IMR-90 (cell line): ENCODE results near the gene ADGRB3. TPM values are rescaled to one million over a fixed set of nuclear protein-coding genes. Genes with fewer than 3 reads are reported as not detected.

ENCODE experiments used
- ATAC-seq: fragments of 200-7000 bp; cut with Tn5 transposase; 2 replicates; pipeline ENCODE4 v1.9.1; 2020; ENCODE audit warnings: low read depth, mild to moderate bottlenecking, moderate library complexity
- BruUV-seq: library from RNA; stranded (reverse); fragments of 400-500 nt; replicated peaks from 2 replicates; lab custom pipeline; 2021; lab: Mats Ljungman, UMichigan
- CTCF ChIA-PET: fragments of 300-600 bp; formaldehyde crosslinking; extraction: SDS; loops from one replicate; lab custom pipeline; 2021; ENCODE audit warnings: antibody characterized with exemption; lab: Yijun Ruan, JAX
- POLR2A ChIA-PET: fragments of 300-600 bp; sonication (Branson Sonifier 250); formaldehyde crosslinking; loops from one replicate; lab custom pipeline; 2022; ENCODE audit warnings: antibody characterized with exemption; ENCODE audit not compliant: unreplicated experiment; lab: Charles Lee
- DNase-seq: peaks from one replicate; pipeline ENCODE4 v3.0.0; 2013
- H2AFZ ChIP-seq: replicated peaks from 2 replicates; pipeline ENCODE3; 2013; ENCODE audit warnings: low read length, mild to moderate bottlenecking; ENCODE audit not compliant: poor library complexity
- H2AK5ac ChIP-seq: 2 replicates; pipeline ENCODE4 v1.6.1; 2013; ENCODE audit warnings: low read depth, low read length, inconsistent platforms
- H2AK9ac ChIP-seq: replicated peaks from 2 replicates; pipeline ENCODE3; 2013; ENCODE audit warnings: mild to moderate bottlenecking, low read depth, low read length, moderate library complexity; ENCODE audit not compliant: poor library complexity
- H2BK120ac ChIP-seq: 2 replicates; pipeline ENCODE4 v1.6.1; 2013; ENCODE audit warnings: low read depth, low read length, inconsistent platforms
- H2BK15ac ChIP-seq: 3 replicates; pipeline ENCODE4 v1.6.1; 2013; ENCODE audit warnings: low read depth, low read length, inconsistent platforms
- H2BK20ac ChIP-seq: 2 replicates; pipeline ENCODE4 v1.6.1; 2013; ENCODE audit warnings: low read depth, mild to moderate bottlenecking, inconsistent platforms, low read length, moderate library complexity
- H2BK5ac ChIP-seq: 2 replicates; pipeline ENCODE4 v1.6.1; 2013; ENCODE audit warnings: mild to moderate bottlenecking, low read depth, low read length, inconsistent platforms; ENCODE audit not compliant: poor library complexity, severe bottlenecking
- H3K14ac ChIP-seq: replicated peaks from 2 replicates; pipeline ENCODE4 v1.6.1; 2013; ENCODE audit warnings: low read depth, low read length, inconsistent platforms
- H3K18ac ChIP-seq: 2 replicates; pipeline ENCODE4 v1.6.1; 2013; ENCODE audit warnings: low read depth, low read length, control low read depth
- H3K23ac ChIP-seq: 2 replicates; pipeline ENCODE4 v1.6.1; 2013; ENCODE audit warnings: low read depth, low read length, inconsistent platforms
- H3K27ac ChIP-seq: 2 replicates; pipeline ENCODE4 v1.5.1; 2013; ENCODE audit warnings: mild to moderate bottlenecking, control low read depth, low read length; ENCODE audit not compliant: insufficient read depth
- H3K27me3 ChIP-seq: 2 replicates; pipeline ENCODE4 v1.6.1; 2013; ENCODE audit warnings: low read length; ENCODE audit not compliant: control insufficient read depth, insufficient read depth
- H3K36me3 ChIP-seq: 2 replicates; pipeline ENCODE4 v1.6.1; 2013; ENCODE audit warnings: low read length, mixed read lengths; ENCODE audit not compliant: control insufficient read depth, insufficient read depth
- H3K4ac ChIP-seq: 2 replicates; pipeline ENCODE4 v1.6.1; 2013; ENCODE audit warnings: low read depth, low read length, inconsistent platforms
- H3K4me1 ChIP-seq: 2 replicates; pipeline ENCODE4 v1.6.1; 2013; ENCODE audit warnings: low read length, mixed read lengths; ENCODE audit not compliant: control insufficient read depth, insufficient read depth
- H3K4me2 ChIP-seq: 2 replicates; pipeline ENCODE4 v1.6.1; 2013; ENCODE audit warnings: low read depth, mild to moderate bottlenecking, control low read depth, low read length, moderate library complexity
- H3K4me3 ChIP-seq: 2 replicates; pipeline ENCODE4 v1.5.1; 2013; ENCODE audit warnings: low read depth, mild to moderate bottlenecking, control low read depth, low read length, moderate library complexity; ENCODE audit not compliant: insufficient read depth
- H3K56ac ChIP-seq: 2 replicates; pipeline ENCODE4 v1.6.1; 2013; ENCODE audit warnings: low read length, inconsistent platforms; ENCODE audit not compliant: insufficient read depth; ENCODE audit errors: extremely low read depth
- H3K79me1 ChIP-seq, 2 experiments: 2 replicates each; pipeline ENCODE4 v1.6.1; 2013; ENCODE audit warnings: low read length in 2 of 2, inconsistent platforms in 1 of 2, low read depth in 1 of 2
- H3K9ac ChIP-seq: 2 replicates; pipeline ENCODE4 v1.6.1; 2013; ENCODE audit warnings: low read depth, low read length, control low read depth
- H3K9me1 ChIP-seq: 2 replicates; pipeline ENCODE4 v1.6.1; 2013; ENCODE audit warnings: low read length, inconsistent platforms; ENCODE audit not compliant: insufficient read depth
- H3K9me3 ChIP-seq: 2 replicates; pipeline ENCODE4 v1.6.1; 2013; ENCODE audit warnings: low read length; ENCODE audit not compliant: control insufficient read depth, insufficient read depth
- H4K20me1 ChIP-seq: 2 replicates; pipeline ENCODE4 v1.6.1; 2013; ENCODE audit warnings: low read length, inconsistent platforms; ENCODE audit not compliant: insufficient read depth
- H4K5ac ChIP-seq: 2 replicates; pipeline ENCODE4 v1.6.1; 2013; ENCODE audit warnings: mild to moderate bottlenecking, low read depth, low read length, control low read depth
- H4K8ac ChIP-seq, 2 experiments: 2 replicates each; pipeline ENCODE4 v1.6.1; 2013; ENCODE audit warnings: low read depth in 2 of 2, low read length in 2 of 2, control low read depth in 1 of 2, inconsistent platforms in 1 of 2
- H4K91ac ChIP-seq: 2 replicates; pipeline ENCODE4 v1.6.1; 2013; ENCODE audit warnings: low read depth, low read length, inconsistent platforms; ENCODE audit not compliant: insufficient read depth
- MAFK ChIP-seq: IDR thresholded peaks from 2 replicates; pipeline ENCODE4 v1.6.1; 2012; ENCODE audit warnings: low read depth, low read length, improper control_type of control experiment
- RFX5 ChIP-seq: IDR thresholded peaks from 2 replicates; pipeline ENCODE4 v1.8.0; 2012; ENCODE audit warnings: low read depth, mild to moderate bottlenecking, low read length, moderate library complexity
- WGBS, 2 experiments: methylation state at CpG; one replicate each; pipeline versions ENCODE4 v1.1.5 to v1.1.7; 2013; ENCODE audit warnings: missing lambda C conversion rate in 2 of 2; ENCODE audit not compliant: insufficient read length in 1 of 2; ENCODE audit errors: extremely low coverage in 2 of 2; 5-methylcytosine and 5-hydroxymethylcytosine counted together
- dilution Hi-C: fragments of 300-500 bp; cut with HindIII; formaldehyde crosslinking; loops from one replicate; pipeline ENCODE4 v1.14.3; 2018; ENCODE audit warnings: low sequenced_read_pairs; ENCODE audit not compliant: unreplicated experiment
- in situ Hi-C: fragments of 300-500 bp; cut with MboI; formaldehyde crosslinking; loops from 3 replicates; pipeline ENCODE4 v1.14.3; 2019; ENCODE audit warnings: low sequenced_read_pairs, inconsistent platforms, mixed read lengths
- intact Hi-C: fragments of 100-400 bp; cut with micrococcal nuclease; formaldehyde crosslinking; loops from 2 replicates; pipeline ENCODE4 v1.10.0; 2022
- polyA plus RNA-seq, 3 experiments: library from polyadenylated mRNA; depleted of rRNA; stranded (reverse); fragments of >200 nt; gene quantifications; 2 replicates each; pipeline ENCODE4 v1.2.3, GENCODE V29; 2012; ENCODE audit warnings: low replicate concordance in 1 of 3
- total RNA-seq: library from RNA; depleted of rRNA; stranded (reverse); fragments of >200 nt; gene quantifications from 2 replicates; pipeline ENCODE4 v1.2.3, GENCODE V29; 2012
- TF ChIP-seq, protein P1 (sequence below): conservative IDR thresholded peaks from 2 replicates; pipeline ENCODE4 v1.5.1; 2012; ENCODE audit warnings: mild to moderate bottlenecking, low read depth, low read length, improper control_type of control experiment
- TF ChIP-seq, protein P2 (sequence below): fragments of 150-350 bp; IDR thresholded peaks from 2 replicates; pipeline ENCODE4 v1.6.1; 2017; ENCODE audit warnings: mild to moderate bottlenecking, antibody characterized with exemption, low read length, low read depth

ADGRB3 gene
- total and polyA plus RNA-seq, 2 of the 4 experiments (the other 2 are of a cell fraction): not detected

DNA sequence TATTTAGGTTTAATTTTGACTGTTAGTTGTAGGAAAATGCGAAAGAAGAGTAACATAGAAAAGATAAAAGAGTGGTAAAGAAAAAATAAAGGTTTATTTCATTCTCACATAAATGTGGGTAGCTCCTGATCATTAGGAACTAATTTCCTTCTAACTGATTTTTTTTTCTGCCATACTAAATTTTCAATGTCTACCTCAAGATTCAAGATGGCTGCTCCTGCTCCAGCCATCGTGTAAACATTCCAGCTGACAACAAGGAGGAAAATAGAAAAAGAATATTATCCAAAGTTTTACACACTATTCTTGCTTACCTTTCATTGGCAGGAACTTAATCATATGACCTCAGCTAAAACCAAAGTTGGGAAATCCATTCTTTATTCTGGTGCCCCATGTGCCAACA lies 673.5 kb downstream of the ADGRB3 start:
- TF ChIP-seq RFX5 (no peak), MAFK (no peak)
- TF ChIP-seq, protein P1, sequence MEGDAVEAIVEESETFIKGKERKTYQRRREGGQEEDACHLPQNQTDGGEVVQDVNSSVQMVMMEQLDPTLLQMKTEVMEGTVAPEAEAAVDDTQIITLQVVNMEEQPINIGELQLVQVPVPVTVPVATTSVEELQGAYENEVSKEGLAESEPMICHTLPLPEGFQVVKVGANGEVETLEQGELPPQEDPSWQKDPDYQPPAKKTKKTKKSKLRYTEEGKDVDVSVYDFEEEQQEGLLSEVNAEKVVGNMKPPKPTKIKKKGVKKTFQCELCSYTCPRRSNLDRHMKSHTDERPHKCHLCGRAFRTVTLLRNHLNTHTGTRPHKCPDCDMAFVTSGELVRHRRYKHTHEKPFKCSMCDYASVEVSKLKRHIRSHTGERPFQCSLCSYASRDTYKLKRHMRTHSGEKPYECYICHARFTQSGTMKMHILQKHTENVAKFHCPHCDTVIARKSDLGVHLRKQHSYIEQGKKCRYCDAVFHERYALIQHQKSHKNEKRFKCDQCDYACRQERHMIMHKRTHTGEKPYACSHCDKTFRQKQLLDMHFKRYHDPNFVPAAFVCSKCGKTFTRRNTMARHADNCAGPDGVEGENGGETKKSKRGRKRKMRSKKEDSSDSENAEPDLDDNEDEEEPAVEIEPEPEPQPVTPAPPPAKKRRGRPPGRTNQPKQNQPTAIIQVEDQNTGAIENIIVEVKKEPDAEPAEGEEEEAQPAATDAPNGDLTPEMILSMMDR: no peak
- TF ChIP-seq, protein P2, sequence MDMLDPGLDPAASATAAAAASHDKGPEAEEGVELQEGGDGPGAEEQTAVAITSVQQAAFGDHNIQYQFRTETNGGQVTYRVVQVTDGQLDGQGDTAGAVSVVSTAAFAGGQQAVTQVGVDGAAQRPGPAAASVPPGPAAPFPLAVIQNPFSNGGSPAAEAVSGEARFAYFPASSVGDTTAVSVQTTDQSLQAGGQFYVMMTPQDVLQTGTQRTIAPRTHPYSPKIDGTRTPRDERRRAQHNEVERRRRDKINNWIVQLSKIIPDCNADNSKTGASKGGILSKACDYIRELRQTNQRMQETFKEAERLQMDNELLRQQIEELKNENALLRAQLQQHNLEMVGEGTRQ: no peak
- Histone ChIP-seq H3K56ac (no peak overlapping the region), H3K23ac (no peak overlapping the region), H3K4me1 (no peaks in the 10 kb centered on the region), H3K9ac (no peak overlapping the region), H3K27ac (no peak overlapping the region), H2BK15ac (no peak overlapping the region), H3K79me1 (no peaks in the 10 kb centered on the region), H2AK5ac (no peak overlapping the region), H3K36me3 (no peaks in the 10 kb centered on the region), H2AK9ac (no peak overlapping the region), H3K27me3 (no peaks in the 10 kb centered on the region), H3K14ac (no peak overlapping the region), H4K91ac (no peak overlapping the region), H4K8ac (no peak overlapping the region), H3K4me3 (no peak overlapping the region), H3K9me3 (no peaks in the 10 kb centered on the region), H4K20me1 (no peaks in the 10 kb centered on the region), H2BK120ac (no peak overlapping the region), H3K9me1 (no peaks in the 10 kb centered on the region), H3K4me2 (no peak overlapping the region), H3K18ac (no peak overlapping the region), H2AFZ (no peak overlapping the region), H2BK20ac (no peak overlapping the region), H2BK5ac (no peak overlapping the region), H3K4ac (no peak overlapping the region), H4K5ac (no peak overlapping the region)
- dilution Hi-C loops (no loop called here), intact Hi-C loops (no loop called here), in situ Hi-C loops (no loop called here)
- no TSS peak for BruUV-seq
- CTCF ChIA-PET: no interaction called here
- ATAC-seq: no peak
- DNase-seq: no peak
- POLR2A ChIA-PET: no interaction called here
- WGBS, 2 experiments: 100% methylated on average over 1 of the region's 2 CpGs; no CpG with 5 or more reads in 1 of the 2 experiments
